Calu3 (cell line): Measurements from ENCODE around the gene ZNF726. TPM values are rescaled to one million over a fixed set of nuclear protein-coding genes. Genes with fewer than 3 reads are reported as not detected.
"Not testable (repeated sequence)": the region's sequence is repeated elsewhere in the genome, so short reads cannot be mapped to it uniquely, and the experiment has no call there.

Experiments
- BruUV-seq: library from RNA; stranded (reverse); fragments of 400-500 nt; replicated peaks from 2 replicates; lab custom pipeline; 2021; lab: Mats Ljungman, UMichigan
- CTCF ChIA-PET: fragments of 300-600 bp; sonication (Branson Sonifier 250); formaldehyde crosslinking; loops from one replicate; lab custom pipeline; 2022; ENCODE audit warnings: antibody characterized with exemption; lab: Charles Lee
- DNase-seq: peaks from one replicate; pipeline ENCODE4 v3.0.0; 2022
- H3K27ac Mint-ChIP-seq: one replicate; pipeline ENCODE4 v1.8.0; 2022; ENCODE audit warnings: mixed read lengths; ENCODE audit not compliant: unreplicated experiment
- H3K27me3 Mint-ChIP-seq: one replicate; pipeline ENCODE4 v1.8.0; 2022; ENCODE audit warnings: mixed read lengths; ENCODE audit not compliant: unreplicated experiment
- H3K36me3 Mint-ChIP-seq: one replicate; pipeline ENCODE4 v1.8.0; 2022; ENCODE audit warnings: mild to moderate bottlenecking, moderate library complexity, mixed read lengths; ENCODE audit not compliant: insufficient read depth, unreplicated experiment
- H3K4me1 Mint-ChIP-seq: one replicate; pipeline ENCODE4 v1.8.0; 2022; ENCODE audit warnings: mild to moderate bottlenecking, low read depth, mixed read lengths; ENCODE audit not compliant: unreplicated experiment
- H3K4me3 Mint-ChIP-seq: one replicate; pipeline ENCODE4 v1.8.0; 2022; ENCODE audit warnings: mild to moderate bottlenecking, low read depth, moderate library complexity, mixed read lengths; ENCODE audit not compliant: unreplicated experiment
- H3K9me3 Mint-ChIP-seq: one replicate; pipeline ENCODE4 v1.8.0; 2022; ENCODE audit warnings: low read depth, mixed read lengths; ENCODE audit not compliant: unreplicated experiment
- CTCF ChIP-seq: fragments of 200-600 bp; IDR thresholded peaks from one replicate; pipeline ENCODE4 v1.8.0; 2022; ENCODE audit warnings: antibody characterized with exemption; ENCODE audit not compliant: unreplicated experiment
- intact Hi-C: fragments of 100-400 bp; cut with micrococcal nuclease; formaldehyde crosslinking; loops from one replicate; pipeline ENCODE4 v1.10.0; 2022; ENCODE audit not compliant: unreplicated experiment
- total RNA-seq: library from RNA; stranded (reverse); gene quantifications from 2 replicates; pipeline ENCODE4 v1.2.3, GENCODE V29; 2022

Gene ZNF726
- total RNA-seq, 1 experiment from 2014 or later = 9.7 TPM

DNA sequence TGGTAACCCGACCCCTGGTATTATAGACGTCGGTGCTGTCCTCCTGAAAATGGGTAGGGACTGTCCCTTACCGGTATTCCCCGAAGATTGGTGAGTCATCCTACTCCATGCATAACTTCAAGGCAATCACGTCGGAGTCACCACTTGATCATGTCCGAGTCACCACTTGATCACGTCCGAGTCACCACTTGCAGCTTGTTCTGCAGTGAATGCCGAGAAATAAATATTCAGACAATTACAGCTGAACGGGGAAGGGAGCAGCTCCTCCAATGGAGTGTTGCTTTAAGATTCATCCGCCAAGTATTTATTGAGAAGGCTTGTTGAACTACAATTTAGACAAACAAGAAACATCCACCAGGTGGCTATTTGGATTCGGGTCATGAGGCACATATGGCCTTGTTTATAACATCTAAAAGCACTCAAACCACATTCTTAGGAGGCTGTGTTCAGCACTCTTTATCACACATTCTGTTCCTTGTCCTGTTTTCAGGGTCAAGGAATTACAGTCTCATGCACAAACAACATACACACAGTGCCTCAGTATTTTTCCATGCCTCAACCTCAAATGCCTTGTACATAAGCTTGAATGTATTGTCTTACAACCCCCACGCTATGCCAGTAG, 43.1 kb downstream of the ZNF726 start:
- Mint-ChIP-seq H3K9me3 (peaks cover 11% of the 10 kb centered on the region), H3K36me3 (no peaks in the 10 kb centered on the region), H3K27me3 (no peaks in the 10 kb centered on the region), H3K27ac (no peak overlapping the region), H3K4me3 (no peak overlapping the region), H3K4me1 (no peaks in the 10 kb centered on the region)
- intact Hi-C loops = no loop called here
- CTCF ChIA-PET = no interaction called here
- DNase-seq = no peak
- no TSS peak for BruUV-seq
- no peak for TF ChIP-seq CTCF

DNA sequence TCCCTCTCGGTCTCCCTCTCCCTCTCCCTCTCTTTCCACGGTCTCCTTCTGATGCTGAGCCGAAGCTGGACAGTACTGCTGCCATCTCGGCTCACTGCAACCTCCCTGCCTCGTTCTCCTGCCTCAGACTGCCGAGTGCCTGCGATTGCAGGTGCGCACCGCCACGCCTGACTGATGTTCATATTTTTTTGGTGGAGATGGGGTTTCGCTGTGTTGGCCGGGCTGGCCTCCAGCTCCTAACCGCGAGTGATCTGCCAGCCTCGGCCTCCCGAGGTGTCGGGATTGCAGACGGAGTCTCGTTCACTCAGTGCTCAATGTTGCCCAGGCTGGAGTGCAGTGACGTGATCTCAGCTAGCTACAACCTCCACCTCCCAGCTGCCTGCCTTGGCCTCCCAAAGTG, 48.7 kb downstream of the ZNF726 start:
- H3K9me3 Mint-ChIP-seq = peaks cover 23% of the 10 kb centered on the region
- intact Hi-C loops, H3K36me3 Mint-ChIP-seq, DNase-seq, H3K4me3 Mint-ChIP-seq, H3K27ac Mint-ChIP-seq, CTCF ChIA-PET, H3K27me3 Mint-ChIP-seq, BruUV-seq, H3K4me1 Mint-ChIP-seq: not testable (repeated sequence)

GRCh38 chr19:23963881-23964280, 49.2 kb downstream of the ZNF726 start:
- H3K27me3 Mint-ChIP-seq, DNase-seq, intact Hi-C loops, CTCF ChIA-PET, H3K4me3 Mint-ChIP-seq, H3K4me1 Mint-ChIP-seq, H3K36me3 Mint-ChIP-seq, BruUV-seq, H3K27ac Mint-ChIP-seq: not testable (repeated sequence)
- peaks cover 23% of the 10 kb centered on the region for H3K9me3 Mint-ChIP-seq

- H3K4me1 Mint-ChIP-seq, intact Hi-C loops, H3K4me3 Mint-ChIP-seq, H3K27ac Mint-ChIP-seq, CTCF ChIA-PET, BruUV-seq, DNase-seq, H3K36me3 Mint-ChIP-seq, H3K27me3 Mint-ChIP-seq: not testable (repeated sequence)
- peaks cover 23% of the 10 kb centered on the region for H3K9me3 Mint-ChIP-seq
These were observed 49.6 kb downstream of the ZNF726 start for GRCh38 chr19:23964334-23964733.

GRCh38 chr19:23969630-23970029, 54.9 kb downstream of the ZNF726 start:
- Mint-ChIP-seq H3K4me3 (no peak overlapping the region), H3K27me3 (no peaks in the 10 kb centered on the region), H3K9me3 (peaks cover 26% of the 10 kb centered on the region), H3K4me1 (no peaks in the 10 kb centered on the region), H3K27ac (no peak overlapping the region), H3K36me3 (no peaks in the 10 kb centered on the region)
- no peak for DNase-seq
- BruUV-seq = no TSS peak
- CTCF ChIA-PET = no interaction called here
- intact Hi-C loops = no loop called here
- no peak for TF ChIP-seq CTCF

GRCh38 chr19:23971598-23971997, 56.9 kb downstream of the ZNF726 start:
- CTCF ChIA-PET = no interaction called here
- no peak for TF ChIP-seq CTCF
- Mint-ChIP-seq H3K36me3 (no peaks in the 10 kb centered on the region), H3K4me1 (no peaks in the 10 kb centered on the region), H3K4me3 (no peak overlapping the region), H3K27ac (no peak overlapping the region), H3K9me3 (peaks cover 22% of the 10 kb centered on the region), H3K27me3 (no peaks in the 10 kb centered on the region)
- intact Hi-C loops = no loop called here
- no TSS peak for BruUV-seq
- DNase-seq = no peak
